ELF-1 (cell line): ENCODE measurements around the gene FGB.
"Not testable (repeated sequence)": the region's sequence is repeated elsewhere in the genome, so short reads cannot be mapped to it uniquely, and the experiment has no call there.

Source experiments
- DNase-seq: peaks from one replicate; pipeline ENCODE4 v3.0.0-alpha.2; 2016; ENCODE audit warnings: low read depth, low spot score

The FGB gene

GRCh38 chr4:154595807-154596206 lies 33.0 kb downstream of the FGB start:
- DNase-seq: no peak

DNA sequence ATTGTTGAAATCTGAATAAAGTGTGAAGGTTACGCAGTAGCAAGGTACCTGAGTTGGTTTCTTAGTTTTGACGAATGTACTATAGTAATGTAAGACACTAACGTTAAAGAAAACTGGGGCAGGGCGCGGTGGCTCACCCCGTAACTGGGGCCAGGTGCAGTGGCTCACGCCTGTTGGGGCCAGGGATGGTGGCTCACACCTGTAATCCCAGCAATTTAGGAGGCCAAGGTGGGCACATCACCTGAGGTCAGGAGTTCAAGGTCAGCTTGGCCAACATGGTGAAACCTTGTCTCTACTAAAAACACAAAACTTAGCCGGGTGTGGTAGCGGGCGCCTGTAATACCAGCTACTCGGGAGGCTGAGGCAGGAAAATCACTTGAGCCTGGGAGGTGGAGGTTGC lies 34.5 kb downstream of the FGB start:
- DNase-seq: not testable (repeated sequence)

GRCh38 chr4:154597798-154598774 lies 35.3 kb downstream of the FGB start:
- no peak for DNase-seq

DNA sequence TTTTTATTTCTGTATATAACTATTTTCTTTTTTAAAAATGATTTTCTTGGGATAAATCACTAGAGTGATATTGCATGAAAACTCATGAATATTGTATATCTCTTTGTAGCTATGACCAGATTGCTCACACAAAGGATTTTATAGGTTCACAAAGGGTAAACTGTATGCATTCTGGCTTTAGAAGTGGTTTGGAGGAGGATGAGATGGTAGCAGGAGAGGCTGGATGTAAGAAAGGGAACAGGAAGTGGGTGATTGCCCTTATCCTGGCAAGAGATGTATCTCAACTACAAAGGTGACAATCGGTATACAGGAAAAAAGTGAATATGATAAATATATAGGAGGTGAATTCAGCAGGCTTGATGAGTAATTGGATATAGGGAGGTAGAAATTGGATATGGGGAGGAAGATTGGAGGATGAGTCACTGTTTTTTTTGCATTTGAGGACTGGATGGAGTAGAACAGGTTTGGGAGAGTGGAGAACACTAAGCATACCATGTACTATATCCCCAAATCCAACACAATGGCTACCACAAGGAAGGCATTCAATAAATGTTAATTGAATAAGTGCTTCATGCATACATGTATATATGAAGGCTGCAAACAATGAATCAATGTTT lies 39.7 kb downstream of the FGB start:
- DNase-seq: no peak

- DNase-seq: no peak
Observed at GRCh38 chr4:154603033-154603943, 40.5 kb downstream of the FGB start.

DNA sequence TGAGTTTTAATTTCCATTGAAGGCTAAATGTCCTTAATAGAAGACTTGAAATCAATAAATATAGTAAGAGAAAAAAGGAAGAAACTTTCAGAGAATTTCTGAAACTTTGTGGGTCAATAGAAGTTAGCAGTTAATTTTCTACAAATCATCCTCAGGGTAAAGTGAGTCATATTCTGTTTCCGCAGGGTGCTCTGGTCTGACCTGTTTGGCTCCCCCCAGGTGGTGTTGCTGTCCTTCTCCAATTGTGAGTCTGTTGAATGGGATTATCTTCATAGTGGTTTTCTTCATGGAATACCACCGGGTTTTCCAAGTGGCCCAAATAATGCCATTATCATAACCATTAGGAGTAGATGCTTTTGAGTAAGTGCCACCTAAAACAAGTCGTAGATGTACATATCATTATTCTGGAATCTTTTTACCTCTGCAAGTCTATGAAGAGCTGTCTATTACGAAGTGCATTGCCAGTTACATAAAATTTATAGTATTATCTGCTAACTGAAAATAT lies 41.9 kb downstream of the FGB start:
- DNase-seq: no peak

GRCh38 chr4:154606728-154607723 lies 44.2 kb downstream of the FGB start:
- no peak for DNase-seq

GRCh38 chr4:154608361-154609252 lies 45.8 kb downstream of the FGB start:
- DNase-seq: no peak

DNA sequence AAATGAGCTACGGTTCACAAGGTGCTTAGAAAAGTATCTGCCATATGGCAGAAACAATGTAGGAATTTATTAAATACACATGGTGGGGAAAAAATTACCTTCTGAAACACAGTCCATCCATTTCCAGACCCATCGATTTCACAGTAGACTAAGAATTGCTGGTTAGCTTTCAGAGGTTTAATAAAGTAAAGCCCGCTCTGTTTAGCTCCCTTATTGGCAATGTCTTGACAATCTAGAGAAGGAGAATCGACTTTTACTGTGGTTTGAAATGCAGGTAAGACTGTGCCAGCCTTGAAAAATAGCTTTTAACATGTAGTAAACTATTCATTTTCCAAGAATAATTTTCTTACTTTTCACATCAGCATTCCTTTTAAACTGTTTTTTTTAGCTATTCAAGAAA lies 46.7 kb downstream of the FGB start:
- DNase-seq: no peak

GRCh38 chr4:154610582-154610981 lies 47.8 kb downstream of the FGB start:
- DNase-seq: no peak

DNA sequence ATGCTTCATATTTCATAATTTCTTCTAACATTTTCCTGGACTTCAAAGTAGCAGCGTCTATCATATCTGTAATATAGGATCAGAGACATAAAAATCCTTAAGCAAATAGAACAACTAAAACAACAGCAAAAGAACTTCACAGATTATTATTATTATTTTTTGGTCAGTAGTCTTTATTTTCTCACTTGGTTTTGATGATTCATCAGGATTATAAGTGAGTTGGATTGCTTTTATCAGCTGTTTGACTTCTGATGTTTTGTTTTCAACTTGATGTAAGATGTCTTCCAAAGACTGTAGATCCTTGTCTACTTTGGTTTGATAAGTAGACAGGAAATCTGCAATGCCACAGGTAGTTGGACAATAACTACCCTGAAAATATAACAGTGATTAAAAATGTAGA lies 49.0 kb downstream of the FGB start:
- no peak for DNase-seq

GRCh38 chr4:154612472-154613414 lies 49.9 kb downstream of the FGB start, which contains the start of gene FGG:
Gene FGG, minus strand, starts transcription at chr4:154612656. Its CDS starts 47 bp downstream, at chr4:154612609.
- DNase-seq: no peak

DNA sequence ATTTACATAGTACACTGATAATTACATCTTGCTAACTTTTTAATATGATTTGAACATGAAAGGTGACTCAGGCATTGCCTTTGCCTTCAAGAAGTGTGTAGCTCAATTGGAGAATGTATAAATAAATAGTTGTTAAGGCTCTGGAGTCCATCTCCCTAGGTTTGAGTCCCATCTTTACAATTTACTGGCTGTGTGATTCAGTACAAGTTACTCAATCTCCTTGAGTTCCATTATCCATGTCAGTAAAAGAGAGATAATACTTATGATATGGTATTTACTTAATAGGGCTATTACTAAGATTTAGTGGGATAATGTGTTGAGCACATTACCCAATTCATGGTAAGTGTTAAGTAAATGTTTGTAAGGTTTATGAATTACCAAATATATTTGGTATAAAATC lies 51.5 kb downstream of the FGB start:
- DNase-seq: no peak

DNA sequence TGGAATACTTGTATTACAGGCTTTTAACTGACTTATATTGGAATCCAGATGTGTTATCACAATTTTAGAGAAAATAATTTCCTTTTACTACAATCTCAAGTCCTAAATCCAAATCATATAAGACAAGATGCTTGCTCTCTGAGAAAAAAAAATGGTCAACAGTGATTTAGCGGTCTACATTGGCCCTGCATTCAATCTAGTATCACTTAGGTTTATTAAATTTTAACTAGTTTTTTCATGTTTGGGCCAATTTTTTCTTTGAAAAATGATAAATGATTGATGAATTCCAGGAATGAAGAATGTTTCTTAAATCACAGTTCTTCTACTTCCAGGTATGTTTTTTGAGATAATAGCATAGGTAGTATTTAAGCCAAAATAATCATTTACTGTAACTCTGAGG lies 52.4 kb downstream of the FGB start:
- DNase-seq: no peak

DNA sequence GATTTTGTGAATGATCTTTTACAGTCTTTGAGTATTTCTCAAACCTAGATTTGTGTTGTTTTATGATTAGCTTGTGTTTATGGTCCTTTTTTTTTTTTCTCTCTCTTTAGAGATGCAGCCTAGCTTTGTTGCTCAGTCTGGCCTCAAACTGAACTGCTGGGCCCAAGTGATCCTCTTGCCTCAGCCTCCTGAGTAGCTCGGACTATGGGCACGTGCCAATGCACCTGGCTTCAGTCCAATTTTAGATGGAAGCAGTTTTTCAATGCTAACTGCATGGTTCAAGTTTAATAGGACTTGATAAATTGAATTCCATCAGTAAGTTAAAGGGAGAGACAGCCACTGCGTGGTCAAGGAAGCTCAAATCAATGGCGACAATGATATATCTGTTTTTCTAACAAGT lies 53.5 kb downstream of the FGB start:
- no peak for DNase-seq

DNA sequence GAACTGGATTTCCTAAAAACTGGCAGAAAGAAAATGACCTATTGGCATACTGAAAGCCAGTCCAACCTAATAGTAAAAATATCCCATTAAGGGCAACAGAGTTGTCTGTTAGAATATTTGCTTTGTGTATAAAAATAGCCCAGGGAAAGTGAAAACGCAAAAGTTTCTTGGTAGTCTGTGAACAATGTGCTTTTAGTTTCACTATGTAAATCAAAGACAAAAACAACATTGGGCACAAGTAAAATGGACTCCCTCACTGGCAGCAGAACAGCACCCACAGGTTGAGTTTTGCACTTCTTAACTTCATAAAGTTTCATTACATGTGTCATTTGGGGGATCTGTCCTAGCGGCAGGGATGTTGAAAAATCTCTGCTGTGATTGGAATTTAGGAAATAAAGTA lies 53.9 kb downstream of the FGB start:
- no peak for DNase-seq

GRCh38 chr4:154617820-154618317 lies 55.1 kb downstream of the FGB start:
- no peak for DNase-seq

DNA sequence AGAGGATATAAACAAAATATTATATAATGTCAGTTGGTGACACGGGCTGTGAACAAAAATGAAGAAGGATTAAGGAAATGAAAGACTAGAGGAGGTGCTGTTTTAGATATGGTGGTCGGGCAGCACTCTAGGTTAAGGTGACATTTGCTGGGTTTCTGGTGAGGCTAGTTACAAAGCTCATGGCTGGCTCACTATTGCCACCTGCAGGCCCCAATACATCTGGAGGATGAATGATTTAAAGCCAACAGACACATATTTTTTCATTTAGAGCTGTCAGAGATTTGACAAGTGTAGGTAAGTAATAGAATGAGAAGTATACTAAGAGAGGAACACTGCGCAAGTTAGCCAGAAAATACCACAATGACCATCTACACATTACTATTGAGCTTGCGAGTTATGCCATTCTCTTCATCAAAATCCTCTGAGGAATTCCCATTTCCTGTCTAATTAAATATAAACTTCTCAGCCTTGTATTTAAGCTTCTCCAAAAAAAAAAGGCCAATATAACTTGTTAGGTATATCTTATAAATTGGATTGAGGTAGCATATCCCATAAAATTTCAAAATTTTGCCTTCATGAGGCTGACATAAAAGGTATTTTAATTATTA lies 56.0 kb downstream of the FGB start:
- peak; percentile 65 for DNase-seq
